ENCODE results near the gene PTPRQ. TPM values are rescaled to one million over a fixed set of nuclear protein-coding genes. Genes with fewer than 3 reads are reported as not detected.

PTPRQ gene
- total and polyA plus RNA-seq, 2 of the 8 experiments (the other 6 are each of a cell fraction or from before 2014, with no cell fraction given): not detected

- no peak for TF ChIP-seq NANOG (IDR thresholded peaks at IDR 0.05; ENCODE audit: insufficient read depth, low read depth, low read length, poor library complexity, severe bottlenecking)
- TF ChIP-seq RFX5 (IDR thresholded peaks at IDR 0.05; ENCODE audit: borderline replicate concordance, low read depth, low read length): no peak
- TF ChIP-seq MAFK (IDR thresholded peaks at IDR 0.05; ENCODE audit: low read depth, low read length): no peak
- TF ChIP-seq RXRA (IDR thresholded peaks at IDR 0.05; ENCODE audit: insufficient read depth, low read depth, low read length): no peak
- no peak for TF ChIP-seq SAP30 (IDR thresholded peaks at IDR 0.05; ENCODE audit: insufficient read depth, insufficient replicate concordance, low read length)
Measured at GRCh38 chr12:80412343-80412953, 31.6 kb upstream of the PTPRQ start (continued).

All from H1 (cell line).